HG03097 (cell line): ENCODE measurements around the gene DENND1C.
A peak's percentile ranks its signal among the peaks of the same experiment; 100 is the strongest.

Experiments used
- ATAC-seq: cut with Tn5 transposase; IDR thresholded peaks from one replicate; pipeline ENCODE4 v1.9.1; 2021; ENCODE audit not compliant: unreplicated experiment, low FRiP score

DENND1C gene

DNA sequence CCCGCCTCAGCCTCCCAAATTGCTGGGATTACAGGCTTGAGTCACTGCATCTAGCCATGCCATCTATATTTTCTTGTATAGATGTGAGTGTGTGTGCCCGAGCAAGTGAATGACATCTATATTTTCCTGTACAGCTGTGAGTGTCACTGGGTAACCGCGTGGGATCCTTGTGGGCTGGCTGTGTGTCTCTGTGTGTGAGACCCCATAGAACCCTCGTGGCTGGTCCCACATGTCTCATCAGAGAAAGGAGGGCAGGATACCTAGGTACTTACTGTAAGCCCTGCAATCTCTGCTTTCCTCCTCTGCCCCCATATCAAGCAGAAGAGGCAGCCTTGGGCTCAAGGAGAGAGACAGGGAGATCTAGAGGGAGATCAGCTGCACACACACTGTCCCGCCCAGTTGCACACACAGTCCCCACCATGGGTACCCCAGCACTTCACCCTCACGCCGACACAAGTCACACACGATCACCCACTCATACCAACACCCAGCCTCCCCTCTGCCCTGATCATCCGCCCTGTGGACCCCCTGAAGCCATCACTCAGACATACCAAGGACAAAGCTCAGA lies 655 bp downstream of the DENND1C start:
- ATAC-seq: peak; percentile 31

DNA sequence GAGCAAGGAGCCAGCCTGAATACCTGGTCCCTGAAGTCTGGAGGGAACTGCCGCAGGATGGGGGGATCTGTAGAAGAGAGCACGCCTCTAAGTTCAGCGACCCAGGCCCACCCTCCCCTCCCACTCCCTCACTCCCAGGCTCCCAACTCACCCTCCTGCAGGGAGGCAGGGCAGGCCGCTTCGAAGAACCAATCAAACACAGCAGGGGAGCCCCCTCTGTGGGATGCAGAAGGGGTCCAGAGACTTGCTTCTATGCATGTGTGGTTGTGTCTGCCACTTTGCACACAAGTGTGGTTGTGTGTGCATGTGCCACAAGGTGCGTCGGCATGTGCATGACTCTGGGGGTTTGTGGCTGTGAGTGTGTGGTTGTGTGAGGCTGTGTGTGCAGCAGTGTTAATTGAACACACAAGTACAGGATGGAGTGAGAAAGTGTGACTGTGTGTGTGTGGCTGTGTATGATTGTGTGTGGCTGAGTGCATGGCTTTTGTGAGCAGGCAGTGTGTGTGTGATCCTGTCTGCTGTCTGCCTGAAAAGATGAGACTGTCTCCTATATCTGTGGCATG lies 1.7 kb downstream of the DENND1C start:
- no peak for ATAC-seq

DNA sequence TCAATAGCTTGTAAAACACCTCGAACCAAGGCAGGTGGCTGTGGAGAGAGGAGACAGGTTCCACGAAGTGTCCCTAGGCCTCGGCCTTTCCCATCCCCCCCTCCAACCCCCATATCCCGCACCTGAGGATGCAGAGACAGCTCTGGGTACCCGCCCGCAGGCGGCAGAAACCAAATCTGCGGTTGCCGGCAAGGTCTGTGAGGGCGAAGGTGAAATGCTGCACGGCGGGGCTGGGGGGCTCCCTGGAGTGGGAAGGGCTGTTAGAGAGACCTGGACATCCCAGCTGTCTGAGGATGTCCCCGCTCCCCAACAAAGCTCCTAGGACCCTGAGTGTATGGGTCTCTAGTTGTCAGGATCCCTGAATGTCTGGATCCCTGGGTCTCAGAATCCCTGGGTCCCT lies 2.8 kb downstream of the DENND1C start:
- no peak for ATAC-seq

- no peak for ATAC-seq
Observed at GRCh38 chr19:6476896-6477431, 4.6 kb downstream of the DENND1C start.

DNA sequence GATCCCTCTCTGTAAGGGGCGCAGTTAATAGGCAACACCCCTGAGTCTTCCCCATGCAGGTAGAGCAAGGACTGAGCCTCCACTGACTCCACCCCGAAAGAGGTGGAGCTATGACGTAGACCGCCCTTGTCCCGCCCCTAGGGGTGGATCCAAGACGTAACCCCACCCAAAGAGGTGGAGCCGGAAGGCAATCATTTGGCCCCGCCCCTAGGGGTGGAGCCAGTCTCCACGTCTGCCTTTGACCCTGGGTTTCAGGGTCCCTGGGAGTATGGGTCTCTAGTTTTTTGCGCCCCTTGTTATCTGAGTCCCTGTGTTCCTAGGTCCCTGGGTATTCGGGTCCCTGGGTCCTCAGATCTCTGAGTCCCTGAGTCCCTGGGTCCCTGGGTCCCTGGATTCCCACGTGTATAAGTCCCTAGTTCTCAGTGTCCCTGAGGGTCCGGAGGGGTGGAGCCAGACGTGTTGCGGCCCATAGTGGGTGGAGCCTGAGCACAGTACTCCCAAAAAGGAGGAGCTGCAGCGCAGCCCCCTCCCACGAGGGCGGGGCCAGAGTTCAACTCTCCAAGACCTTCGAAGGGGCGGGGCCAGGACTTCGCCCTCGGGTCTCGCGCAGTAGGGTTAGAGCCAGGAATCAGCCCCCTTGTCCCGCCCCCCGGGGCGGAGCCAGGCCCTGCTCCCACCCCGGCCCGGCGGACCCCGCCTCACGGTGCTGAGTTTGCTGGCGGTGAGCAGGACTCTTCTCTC lies 5.3 kb downstream of the DENND1C start:
- ATAC-seq: no peak

DNA sequence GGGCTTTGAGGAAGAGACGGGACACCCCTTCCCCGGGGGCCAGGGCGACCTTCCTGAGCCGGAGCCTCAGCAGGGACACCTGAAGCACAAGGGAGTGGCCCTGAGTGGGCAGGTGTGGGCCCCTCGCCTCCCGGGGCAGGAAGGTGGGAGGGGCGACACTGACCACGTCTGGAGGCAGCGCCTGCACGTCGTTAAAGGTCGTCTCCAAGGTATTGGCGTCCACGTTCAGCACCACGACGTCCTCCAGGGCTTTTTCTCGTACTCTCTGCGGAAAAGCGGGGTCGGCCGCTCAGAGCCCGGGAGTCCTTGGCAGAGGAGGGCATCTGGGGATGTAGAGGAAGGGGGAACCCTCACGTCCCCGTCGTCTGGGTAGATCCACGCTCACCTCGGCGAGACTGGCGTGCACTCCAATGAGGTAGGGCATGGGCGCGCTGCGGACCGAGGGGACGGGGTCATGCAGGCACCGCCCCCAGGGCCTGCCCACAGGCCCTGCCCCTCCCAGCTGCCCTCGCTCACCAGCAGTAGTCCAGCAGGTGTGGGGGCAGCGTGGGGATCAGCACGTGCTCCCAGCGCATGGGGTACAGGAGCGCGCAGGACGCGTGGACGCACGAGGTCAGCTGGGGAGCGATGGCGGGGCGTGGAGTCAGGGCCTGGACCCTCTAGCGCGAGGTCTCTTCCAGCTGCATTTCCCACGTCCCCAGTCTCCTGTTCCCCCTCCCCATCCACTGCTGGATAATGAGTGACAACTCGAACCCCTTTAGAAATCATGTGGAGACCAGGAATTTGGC lies 6.1 kb downstream of the DENND1C start:
- no peak for ATAC-seq

DNA sequence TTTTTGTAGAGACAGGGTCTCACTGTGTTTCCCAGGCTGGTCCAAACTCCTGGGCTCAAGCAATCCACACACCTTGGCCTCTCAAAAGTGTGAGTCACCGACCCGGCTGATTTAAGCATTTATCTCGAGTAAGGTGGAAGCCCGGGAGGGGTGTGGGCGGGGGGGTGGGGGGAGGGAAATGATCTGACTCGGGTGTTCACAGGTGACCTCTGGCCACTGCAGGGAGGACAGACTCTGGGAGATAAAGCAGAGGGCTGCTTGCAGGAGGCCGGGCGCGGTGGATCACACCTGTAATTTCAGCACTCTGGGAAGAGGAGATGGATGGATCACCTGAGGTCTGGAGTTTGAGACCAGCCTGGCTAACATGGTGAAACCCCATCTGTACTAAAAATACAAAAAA lies 7.9 kb downstream of the DENND1C start:
- no peak for ATAC-seq

DNA sequence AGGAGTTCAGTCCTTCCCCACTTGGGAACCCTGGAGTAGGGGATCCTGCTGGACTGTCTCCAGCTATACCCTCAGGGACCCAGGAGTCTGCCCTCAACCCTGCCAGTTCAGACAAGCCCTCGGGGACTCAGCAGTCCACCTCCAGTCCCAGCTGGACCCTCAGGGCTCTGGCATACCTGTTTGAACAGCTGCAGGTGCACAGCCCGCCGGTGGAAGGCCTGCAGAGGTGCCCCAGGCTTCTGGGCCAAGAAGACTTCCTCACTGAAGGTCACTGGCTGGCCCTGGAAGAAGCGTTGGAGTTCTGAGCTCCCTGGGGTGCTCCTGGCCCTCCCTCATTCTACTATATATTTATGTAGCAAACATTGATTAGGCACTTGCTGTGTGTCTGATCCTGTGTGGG lies 8.9 kb downstream of the DENND1C start:
- no peak for ATAC-seq

DNA sequence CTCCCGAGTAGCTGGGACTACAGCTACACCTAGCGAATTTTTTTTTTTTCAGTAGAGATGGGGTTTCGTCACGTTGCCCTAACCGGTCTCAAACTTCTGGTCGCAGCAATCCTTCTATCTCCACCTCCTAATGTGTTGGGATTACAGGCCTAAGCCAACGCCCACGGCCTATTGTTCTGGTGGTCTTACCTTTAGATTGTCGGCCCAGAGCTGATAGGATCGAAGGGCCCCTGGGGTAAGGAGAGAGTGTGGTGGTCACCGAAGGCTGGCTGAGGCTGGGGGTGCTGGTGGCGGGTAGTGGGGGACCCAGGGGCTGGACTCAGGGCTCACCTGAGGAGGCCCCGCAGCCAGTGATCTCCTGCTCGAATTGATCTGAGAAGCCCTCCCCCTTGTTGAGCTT lies 10.5 kb downstream of the DENND1C start:
- no peak for ATAC-seq

DNA sequence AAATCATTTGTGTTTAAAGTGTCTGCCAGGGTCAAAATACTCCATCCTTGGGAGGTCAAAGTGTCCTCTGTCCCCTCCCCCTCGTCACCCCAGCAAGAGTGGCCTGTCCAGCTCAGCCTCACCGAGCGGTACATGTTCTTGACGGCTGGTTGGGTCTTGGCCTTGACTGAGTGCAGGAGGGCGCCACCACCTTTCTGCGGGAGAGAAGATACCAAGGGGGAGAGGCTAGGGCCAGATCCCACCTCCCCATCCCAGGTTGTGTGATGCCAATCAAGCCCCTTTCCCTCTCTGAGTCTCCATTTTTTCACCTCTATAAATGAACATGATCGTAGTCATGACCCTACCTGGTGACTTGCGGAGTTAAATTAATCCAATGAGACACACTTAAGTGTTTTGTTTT lies 11.4 kb downstream of the DENND1C start:
- no peak for ATAC-seq

DNA sequence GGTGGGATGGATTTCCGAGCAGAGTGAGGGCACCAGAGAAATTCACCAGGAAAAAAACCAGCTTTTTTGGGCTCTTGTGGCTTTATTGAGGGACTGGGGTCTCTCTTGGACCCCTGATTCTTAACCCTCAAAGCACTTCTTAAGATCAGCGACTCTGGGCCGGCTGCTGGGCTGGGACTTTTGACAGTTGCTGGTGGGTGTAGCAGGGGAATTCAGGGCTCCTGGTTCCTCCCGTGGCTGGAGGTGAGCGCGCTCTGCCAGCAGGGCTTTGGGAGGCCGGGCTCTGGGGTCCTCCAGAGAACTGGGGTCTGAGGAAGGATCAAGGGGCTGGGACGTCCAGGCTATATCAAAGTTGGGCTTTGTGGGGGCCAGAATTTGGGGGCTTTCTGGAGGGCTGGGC lies 14.2 kb downstream of the DENND1C start:
- ATAC-seq: no peak

DNA sequence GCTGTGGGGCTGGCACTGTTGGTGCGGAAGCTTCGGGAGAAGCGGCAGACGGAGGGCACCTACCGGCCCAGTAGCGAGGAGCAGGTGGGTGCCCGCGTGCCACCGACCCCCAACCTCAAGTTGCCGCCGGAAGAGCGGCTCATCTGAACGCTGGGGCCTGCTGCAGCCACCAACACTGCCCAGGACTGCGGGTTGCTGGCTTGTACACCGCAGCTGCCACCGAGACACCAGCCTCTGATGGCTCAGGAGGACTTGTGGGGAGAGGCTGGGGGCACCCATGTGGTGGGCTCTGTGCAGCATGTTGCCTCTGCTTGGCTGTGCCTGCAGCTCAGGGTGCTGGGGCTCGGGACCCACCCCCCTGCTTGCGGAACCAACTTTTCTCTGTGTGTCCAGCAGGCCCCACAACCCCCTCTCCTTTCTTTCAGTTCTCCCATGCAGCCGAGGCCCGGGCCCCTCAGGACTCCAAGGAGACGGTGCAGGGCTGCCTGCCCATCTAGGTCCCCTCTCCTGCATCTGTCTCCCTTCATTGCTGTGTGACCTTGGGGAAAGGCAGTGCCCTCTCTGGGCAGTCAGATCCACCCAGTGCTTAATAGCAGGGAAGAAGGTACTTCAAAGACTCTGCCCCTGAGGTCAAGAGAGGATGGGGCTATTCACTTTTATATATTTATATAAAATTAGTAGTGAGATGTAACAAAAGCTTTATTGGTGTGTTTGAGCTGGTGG lies 14.9 kb downstream of the DENND1C start:
- ATAC-seq: no peak

GRCh38 chr19:6465663-6466062 lies 15.9 kb downstream of the DENND1C start:
- no peak for ATAC-seq

- no peak for ATAC-seq
Observed at GRCh38 chr19:6465006-6465405, 16.6 kb downstream of the DENND1C start.

DNA sequence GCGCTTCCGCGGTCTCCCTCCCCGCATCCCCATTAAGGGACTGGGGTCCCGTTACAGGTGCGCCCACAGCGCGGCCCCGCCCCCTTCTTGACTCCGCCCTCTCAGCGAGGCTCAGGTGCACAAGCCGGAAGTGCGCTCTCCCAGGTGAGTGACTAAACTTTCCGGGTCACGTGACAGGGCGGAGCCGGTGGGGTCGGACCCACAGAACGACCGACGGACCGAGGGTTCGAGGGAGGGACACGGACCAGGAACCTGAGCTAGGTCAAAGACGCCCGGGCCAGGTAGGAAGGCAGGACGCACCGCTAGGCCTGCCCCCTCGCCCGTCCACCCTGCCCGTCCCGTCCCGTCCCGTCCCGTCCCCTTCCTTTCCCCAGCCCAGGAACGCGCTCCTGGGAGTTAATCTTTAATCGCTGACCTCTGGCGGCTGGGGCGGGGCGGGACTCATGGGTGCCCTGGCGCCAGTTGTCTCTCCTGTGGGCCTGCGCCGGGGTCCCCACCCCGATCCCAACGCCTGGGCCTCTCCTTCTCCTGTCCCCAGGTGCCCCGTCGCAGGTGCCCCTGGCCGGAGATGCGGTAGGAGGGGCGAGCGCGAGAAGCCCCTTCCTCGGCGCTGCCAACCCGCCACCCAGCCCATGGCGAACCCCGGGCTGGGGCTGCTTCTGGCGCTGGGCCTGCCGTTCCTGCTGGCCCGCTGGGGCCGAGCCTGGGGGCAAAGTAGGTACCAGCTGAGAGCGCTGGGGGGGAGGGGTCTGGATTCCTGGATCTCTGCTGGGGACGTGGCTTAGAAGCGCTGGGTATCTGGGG lies 17.3 kb downstream of the DENND1C start, which contains the start of gene CRB3:
Gene CRB3 (plus strand): TSS at position 202 of the 804 bp plus-strand sequence. CDS start 431 bp downstream, at position 633.
- no peak for ATAC-seq

- ATAC-seq: peak; percentile 82
Observed at GRCh38 chr19:6460099-6460884, 21.3 kb downstream of the DENND1C start.

DNA sequence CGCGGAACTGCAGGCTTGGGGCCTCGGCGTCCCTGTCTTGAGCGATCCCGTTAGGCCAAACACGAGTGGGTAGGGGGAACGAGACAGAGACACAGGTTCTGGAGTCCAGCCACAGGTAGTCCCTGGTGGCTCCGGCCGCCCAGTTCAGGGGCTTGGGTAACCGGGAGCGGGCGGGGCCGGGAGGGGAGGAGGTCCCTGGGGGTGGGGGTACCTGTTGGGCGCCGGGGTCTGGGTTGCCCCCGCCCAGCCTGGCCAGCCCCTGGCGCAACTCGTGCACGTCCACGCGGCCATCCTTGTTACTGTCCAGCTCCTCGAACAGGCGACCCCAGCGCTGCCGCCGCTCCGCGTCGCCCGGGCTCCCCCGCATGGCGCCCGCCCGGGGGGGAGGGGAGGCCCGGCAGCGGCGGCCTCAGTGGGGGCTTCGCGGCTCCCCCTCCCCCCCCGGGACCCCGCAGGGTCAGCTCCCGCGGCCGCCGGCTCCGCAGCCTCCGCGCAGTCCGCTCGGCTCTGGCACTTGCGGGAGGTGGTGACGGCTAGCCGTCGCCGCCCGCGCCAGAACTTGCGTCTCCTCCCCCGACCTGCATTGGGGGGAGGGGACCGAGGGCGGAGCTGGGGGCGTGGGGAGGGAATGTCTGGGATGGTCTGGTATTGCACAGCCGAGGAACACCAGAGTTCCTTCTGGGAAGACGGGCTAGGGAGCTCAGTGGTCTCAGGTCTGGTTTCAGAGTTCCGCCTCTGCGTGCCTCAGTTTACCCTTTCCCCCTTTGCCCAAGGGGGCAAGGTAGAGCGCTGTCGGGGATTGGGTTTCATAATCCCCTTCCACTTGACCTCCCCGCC lies 22.1 kb downstream of the DENND1C start, which contains the start of gene SLC25A23:
Gene SLC25A23 (minus strand): TSS at position 531 of the 837 bp plus-strand sequence. CDS start 164 bp downstream, at position 367.
- peak; percentile 35 for ATAC-seq
